ENCODE data around the gene GNGT1. TPM values are rescaled to one million over a fixed set of nuclear protein-coding genes. Genes with fewer than 3 reads are reported as not detected.

The GNGT1 gene
- total RNA-seq, 1 donor from 2014 or later = not detected

DNA sequence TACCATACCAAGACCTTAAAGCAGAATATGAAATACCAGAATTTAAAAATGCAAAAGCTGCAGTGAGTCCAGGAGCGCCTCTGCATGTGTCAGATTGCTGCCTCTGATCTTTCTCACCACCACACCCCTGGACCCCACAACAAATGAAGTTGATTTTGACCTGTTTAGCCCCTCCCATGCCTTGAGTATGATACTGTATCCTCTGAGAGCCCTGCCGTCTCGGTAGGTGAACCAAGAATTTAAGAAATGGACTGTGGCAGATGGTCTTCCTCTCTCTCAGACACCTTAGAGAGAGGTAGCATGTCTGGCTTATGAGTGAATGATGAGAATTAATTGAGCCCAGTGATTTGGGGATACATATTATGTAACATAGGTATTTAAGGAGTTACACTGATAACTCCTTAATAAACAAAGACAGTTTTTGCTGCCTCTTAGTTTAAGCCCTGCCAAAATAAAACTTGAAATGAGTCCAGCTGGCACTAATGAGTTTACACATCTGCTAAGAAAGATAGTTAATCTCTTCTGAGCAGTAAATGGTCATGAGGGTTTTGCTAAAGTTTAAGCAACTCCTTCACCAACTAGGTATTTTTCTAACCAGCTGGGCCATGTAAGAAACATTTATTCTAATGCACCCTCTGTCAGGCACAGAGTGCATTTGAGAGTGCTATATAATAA lies 11.3 kb upstream of the GNGT1 start:
- H3K79me2 ChIP-seq (ENCODE audit: low read depth) = no peaks in the 10 kb centered on the region
- no peak for DNase-seq (ENCODE audit: low spot score)
- H3K27ac Mint-ChIP-seq = no peak overlapping the region
- H3K27me3 ChIP-seq = peaks cover 31% of the 10 kb centered on the region
- H3K4me3 Mint-ChIP-seq = no peak overlapping the region
- H3K9ac ChIP-seq = no peak overlapping the region
- no peak overlapping the region for H3K27ac ChIP-seq
- no peaks in the 10 kb centered on the region for H3K36me3 ChIP-seq
- no peak for TF ChIP-seq EZH2 (IDR thresholded peaks at IDR 0.05)
- no peak for TF ChIP-seq EZH2phosphoT487 (IDR thresholded peaks at IDR 0.05)
- TF ChIP-seq, protein P1, sequence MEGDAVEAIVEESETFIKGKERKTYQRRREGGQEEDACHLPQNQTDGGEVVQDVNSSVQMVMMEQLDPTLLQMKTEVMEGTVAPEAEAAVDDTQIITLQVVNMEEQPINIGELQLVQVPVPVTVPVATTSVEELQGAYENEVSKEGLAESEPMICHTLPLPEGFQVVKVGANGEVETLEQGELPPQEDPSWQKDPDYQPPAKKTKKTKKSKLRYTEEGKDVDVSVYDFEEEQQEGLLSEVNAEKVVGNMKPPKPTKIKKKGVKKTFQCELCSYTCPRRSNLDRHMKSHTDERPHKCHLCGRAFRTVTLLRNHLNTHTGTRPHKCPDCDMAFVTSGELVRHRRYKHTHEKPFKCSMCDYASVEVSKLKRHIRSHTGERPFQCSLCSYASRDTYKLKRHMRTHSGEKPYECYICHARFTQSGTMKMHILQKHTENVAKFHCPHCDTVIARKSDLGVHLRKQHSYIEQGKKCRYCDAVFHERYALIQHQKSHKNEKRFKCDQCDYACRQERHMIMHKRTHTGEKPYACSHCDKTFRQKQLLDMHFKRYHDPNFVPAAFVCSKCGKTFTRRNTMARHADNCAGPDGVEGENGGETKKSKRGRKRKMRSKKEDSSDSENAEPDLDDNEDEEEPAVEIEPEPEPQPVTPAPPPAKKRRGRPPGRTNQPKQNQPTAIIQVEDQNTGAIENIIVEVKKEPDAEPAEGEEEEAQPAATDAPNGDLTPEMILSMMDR (IDR thresholded peaks at IDR 0.05) = no peak
- no peaks in the 10 kb centered on the region for H3K9me3 ChIP-seq (ENCODE audit: low read depth)
- peaks cover 10% of the 10 kb centered on the region for H3K27me3 Mint-ChIP-seq (ENCODE audit: insufficient read depth, low read depth)
- H2AFZ ChIP-seq (replicated peaks) = no peak overlapping the region
- H3K4me1 ChIP-seq = no peaks in the 10 kb centered on the region
- no peaks in the 10 kb centered on the region for H3K36me3 Mint-ChIP-seq
- no peaks in the 10 kb centered on the region for H3K9me3 Mint-ChIP-seq
- no peaks in the 10 kb centered on the region for H4K20me1 ChIP-seq (ENCODE audit: low read depth)
- no peak overlapping the region for H3K4me3 ChIP-seq
- H3K4me1 Mint-ChIP-seq = peaks cover under 1% of the 10 kb centered on the region
- H3F3A ChIP-seq (ENCODE audit: low read depth) = no peaks in the 10 kb centered on the region
- H3K4me2 ChIP-seq = no peak overlapping the region

DNA sequence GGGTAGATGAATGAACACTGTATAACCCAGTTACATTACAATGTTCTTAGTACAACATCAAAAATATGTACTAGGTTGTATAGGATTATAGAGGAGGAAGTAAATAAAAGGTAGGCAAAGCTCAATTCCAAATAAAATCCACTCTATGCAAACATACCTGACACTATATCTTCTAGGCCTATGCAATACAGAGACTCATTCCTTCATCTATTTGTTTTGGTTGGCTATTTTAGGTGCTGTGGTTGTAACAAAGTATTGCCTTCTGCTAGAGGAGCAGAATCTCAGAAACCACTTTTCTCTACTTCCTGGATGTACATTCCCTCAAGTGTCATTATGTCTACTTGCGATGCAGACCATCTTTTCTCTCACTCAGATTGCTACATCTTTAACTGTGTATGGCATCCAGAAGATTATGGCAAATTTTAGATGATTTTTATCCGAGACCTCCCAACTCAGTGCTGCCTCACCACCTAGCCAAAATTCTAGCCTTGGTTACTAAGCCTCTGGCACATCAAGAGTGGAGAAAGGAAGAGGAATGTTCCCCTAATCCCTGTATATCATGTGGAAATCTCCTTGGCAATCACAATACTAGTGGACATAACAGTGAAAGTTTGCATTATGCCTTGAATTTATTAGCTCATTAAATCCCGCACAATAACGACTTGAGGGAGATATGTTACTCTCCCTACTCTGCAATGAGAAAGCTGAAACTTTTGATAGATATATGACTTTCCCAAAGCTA lies 10.3 kb upstream of the GNGT1 start:
- Histone ChIP-seq H3K27me3 (peaks cover 22% of the 10 kb centered on the region), H2AFZ (replicated peaks) (no peak overlapping the region), H3K4me3 (no peak overlapping the region), H3K36me3 (no peaks in the 10 kb centered on the region), H3K4me1 (no peaks in the 10 kb centered on the region), H3K79me2 (ENCODE audit: low read depth) (no peaks in the 10 kb centered on the region), H3K9me3 (ENCODE audit: low read depth) (no peaks in the 10 kb centered on the region), H4K20me1 (ENCODE audit: low read depth) (no peaks in the 10 kb centered on the region), H3K9ac (no peak overlapping the region), H3K27ac (no peak overlapping the region), H3K4me2 (no peak overlapping the region), H3F3A (ENCODE audit: low read depth) (no peaks in the 10 kb centered on the region)
- no peaks in the 10 kb centered on the region for H3K9me3 Mint-ChIP-seq
- no peaks in the 10 kb centered on the region for H3K36me3 Mint-ChIP-seq
- no peak overlapping the region for H3K4me3 Mint-ChIP-seq
- no peak overlapping the region for H3K27ac Mint-ChIP-seq
- DNase-seq (ENCODE audit: low spot score) = no peak
- peaks cover 9% of the 10 kb centered on the region for H3K27me3 Mint-ChIP-seq (ENCODE audit: insufficient read depth, low read depth)
- TF ChIP-seq, protein P1 (IDR thresholded peaks at IDR 0.05) = no peak
- no peak for TF ChIP-seq EZH2phosphoT487 (IDR thresholded peaks at IDR 0.05)
- no peak for TF ChIP-seq EZH2 (IDR thresholded peaks at IDR 0.05)
- H3K4me1 Mint-ChIP-seq = no peaks in the 10 kb centered on the region

DNA sequence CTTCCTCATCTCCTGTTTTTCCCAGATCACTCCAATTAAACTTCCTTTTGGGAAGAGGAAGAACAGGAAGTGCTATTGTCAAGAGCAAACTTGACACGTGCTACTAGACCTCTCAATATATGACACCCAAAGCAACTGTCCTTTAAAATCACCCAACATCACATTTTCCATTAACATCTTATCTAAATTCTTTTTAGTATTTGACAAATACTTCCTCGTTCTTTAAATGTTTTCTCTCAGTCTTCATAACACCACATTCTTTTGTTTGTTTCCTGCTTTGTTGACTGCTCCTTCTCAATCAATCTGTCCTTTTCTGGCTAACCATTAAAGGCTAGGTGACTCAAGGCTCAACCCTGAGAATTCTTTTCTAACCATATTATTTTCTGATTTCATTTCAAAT lies 8.7 kb upstream of the GNGT1 start:
- Histone ChIP-seq H3K27me3 (peaks cover 5% of the 10 kb centered on the region), H3K4me1 (no peaks in the 10 kb centered on the region), H4K20me1 (ENCODE audit: low read depth) (no peaks in the 10 kb centered on the region), H3K4me2 (no peak overlapping the region), H3K27ac (no peak overlapping the region), H3K9me3 (ENCODE audit: low read depth) (no peaks in the 10 kb centered on the region), H2AFZ (replicated peaks) (no peak overlapping the region), H3K4me3 (no peak overlapping the region), H3K36me3 (no peaks in the 10 kb centered on the region), H3K79me2 (ENCODE audit: low read depth) (no peaks in the 10 kb centered on the region), H3K9ac (no peak overlapping the region), H3F3A (ENCODE audit: low read depth) (no peaks in the 10 kb centered on the region)
- Mint-ChIP-seq H3K27ac (no peak overlapping the region), H3K36me3 (no peaks in the 10 kb centered on the region), H3K27me3 (ENCODE audit: insufficient read depth, low read depth) (peaks cover 4% of the 10 kb centered on the region), H3K4me3 (no peak overlapping the region), H3K9me3 (no peaks in the 10 kb centered on the region), H3K4me1 (no peaks in the 10 kb centered on the region)
- DNase-seq (ENCODE audit: low spot score) = no peak
- TF ChIP-seq EZH2phosphoT487 (IDR thresholded peaks at IDR 0.05) (no peak), EZH2 (IDR thresholded peaks at IDR 0.05) (no peak)
- TF ChIP-seq, protein P1 (IDR thresholded peaks at IDR 0.05) = no peak

All from neural progenitor cell (in vitro differentiated cells).